Endothelial cell of umbilical vein (primary cell): ENCODE results near the gene ZNF585A. TPM values are rescaled to one million over a fixed set of nuclear protein-coding genes. Genes with fewer than 3 reads are reported as not detected.
"Not testable (repeated sequence)": the region's sequence is repeated elsewhere in the genome, so short reads cannot be mapped to it uniquely, and the experiment has no call there.

Experiments used
- BruUV-seq: library from RNA; stranded (reverse); fragments of 400-500 nt; replicated peaks from 2 replicates; lab custom pipeline; 2021; lab: Mats Ljungman, UMichigan
- CTCF ChIA-PET: fragments of 300-600, 350-600 bp; sonication (Branson Sonifier 250); formaldehyde crosslinking; loops from one replicate; lab custom pipeline; 2021; ENCODE audit warnings: antibody characterized with exemption, inconsistent platforms; lab: Charles Lee
- POLR2A ChIA-PET: fragments of 300-600, 350-600 bp; sonication (Branson Sonifier 250); formaldehyde crosslinking; loops from one replicate; lab custom pipeline; 2021; ENCODE audit warnings: antibody characterized with exemption, inconsistent platforms; lab: Charles Lee
- DNase-seq: peaks from one replicate; pipeline ENCODE4 v3.0.0-alpha.2; 2011; ENCODE audit warnings: low read depth, low spot score
- FAIRE-seq: peaks from 2 replicates; lab custom pipeline; 2011; peaks lifted over from hg19 to GRCh38; lab: Jason Lieb, UNC
- H2AFZ ChIP-seq: 2 replicates; pipeline ENCODE4 v1.6.0; 2012; ENCODE audit warnings: low read depth, low read length, control low read depth, inconsistent platforms
- H3K27ac ChIP-seq: 2 replicates; pipeline ENCODE4 v1.5.1; 2011; ENCODE audit warnings: low read depth, mild to moderate bottlenecking, control low read depth, low read length, moderate library complexity; ENCODE audit not compliant: insufficient read depth
- H3K27me3 ChIP-seq, 2 experiments: 2 replicates each; pipeline versions ENCODE4 v1.6.0 to v1.6.1; 2011; ENCODE audit warnings: low read length in 2 of 2, mixed read lengths in 1 of 2; ENCODE audit not compliant: control insufficient read depth in 2 of 2, insufficient read depth in 2 of 2
- H3K36me3 ChIP-seq, 2 experiments: 2 replicates in 1 of 2; 3 replicates in 1 of 2; pipeline ENCODE4 v1.5.1; 2011; ENCODE audit warnings: low read length in 2 of 2, mild to moderate bottlenecking in 1 of 2, moderate library complexity in 1 of 2; ENCODE audit not compliant: control insufficient read depth in 2 of 2, insufficient read depth in 2 of 2; ENCODE audit errors: extremely low read depth in 1 of 2
- H3K4me1 ChIP-seq: 3 replicates; pipeline ENCODE4 v1.5.1; 2011; ENCODE audit warnings: mild to moderate bottlenecking, low read length; ENCODE audit not compliant: control insufficient read depth, insufficient read depth; ENCODE audit errors: extremely low read depth
- H3K4me2 ChIP-seq: 2 replicates; pipeline ENCODE4 v1.6.1; 2011; ENCODE audit warnings: low read length, control low read depth, mixed read lengths; ENCODE audit not compliant: insufficient read depth
- H3K4me3 ChIP-seq, 3 experiments: fragments of 200-600 bp in 1 of 3; sonication (generic), shearing (Covaris generic) in 1 of 3; replicated peaks in 1 of 3; 2 replicates each; pipeline ENCODE4 v1.5.1; 2011 to 2016; ENCODE audit warnings: control low read depth in 3 of 3, low read length in 3 of 3, mild to moderate bottlenecking in 2 of 3, inconsistent platforms in 1 of 3, low read depth in 1 of 3, moderate library complexity in 1 of 3; ENCODE audit not compliant: insufficient read depth in 1 of 3
- H3K79me2 ChIP-seq: 2 replicates; pipeline ENCODE4 v1.6.0; 2012; ENCODE audit warnings: low read length, inconsistent platforms; ENCODE audit not compliant: control insufficient read depth, insufficient read depth
- H3K9ac ChIP-seq: replicated peaks from 2 replicates; pipeline ENCODE3; 2011; ENCODE audit warnings: low read length, control low read depth; ENCODE audit not compliant: insufficient read depth; ENCODE audit errors: extremely low read depth
- H3K9me1 ChIP-seq: replicated peaks from 3 replicates; pipeline ENCODE4 v1.6.0; 2011; ENCODE audit warnings: mild to moderate bottlenecking, low read length; ENCODE audit not compliant: control insufficient read depth, insufficient read depth; ENCODE audit errors: extremely low read depth
- H3K9me3 ChIP-seq: replicated peaks from 2 replicates; pipeline ENCODE4 v1.5.1; 2012; ENCODE audit warnings: low read length, inconsistent platforms; ENCODE audit not compliant: control insufficient read depth, insufficient read depth
- H4K20me1 ChIP-seq: replicated peaks from 2 replicates; pipeline ENCODE3; 2011; ENCODE audit warnings: mild to moderate bottlenecking, low read length; ENCODE audit not compliant: control insufficient read depth, insufficient read depth; ENCODE audit errors: extremely low read depth
- EZH2 ChIP-seq: IDR thresholded peaks from 2 replicates; pipeline ENCODE4 v1.6.1; 2012; ENCODE audit warnings: borderline replicate concordance, low read depth, mild to moderate bottlenecking, moderate library complexity, low read length, inconsistent platforms; ENCODE audit not compliant: severe bottlenecking
- FOS ChIP-seq: IDR thresholded peaks from 2 replicates; pipeline ENCODE4 v1.6.1; 2011; ENCODE audit warnings: mild to moderate bottlenecking, low read length, moderate library complexity, borderline replicate concordance; ENCODE audit not compliant: insufficient read depth
- GATA2 ChIP-seq: IDR thresholded peaks from 2 replicates; pipeline ENCODE4 v1.7.0; 2011; ENCODE audit warnings: low read depth, mild to moderate bottlenecking, moderate library complexity, mixed read lengths, low read length; ENCODE audit not compliant: insufficient read length, insufficient read depth
- JUN ChIP-seq: IDR thresholded peaks from 2 replicates; pipeline ENCODE4 v1.6.1; 2011; ENCODE audit warnings: borderline replicate concordance, low read depth; ENCODE audit not compliant: insufficient read length, insufficient read depth
- MYC ChIP-seq: IDR thresholded peaks from one replicate; pipeline ENCODE4 v1.6.1; 2011; ENCODE audit warnings: mild to moderate bottlenecking, low read depth, low read length
- POLR2A ChIP-seq: IDR thresholded peaks from 2 replicates; pipeline ENCODE4 v1.6.1; 2012; ENCODE audit warnings: low read depth, mild to moderate bottlenecking, control low read depth, low read length
- POLR2AphosphoS5 ChIP-seq: IDR thresholded peaks from 2 replicates; pipeline ENCODE4 v1.6.1; 2012; ENCODE audit warnings: low read depth, mild to moderate bottlenecking, control low read depth, low read length, moderate library complexity; ENCODE audit not compliant: insufficient read depth
- dilution Hi-C: fragments of 300-500 bp; cut with MboI; formaldehyde crosslinking; loops from one replicate; pipeline ENCODE4 v1.15.0; 2019; ENCODE audit warnings: low sequenced_read_pairs; ENCODE audit not compliant: extremely low pct_ligation_motif_present
- intact Hi-C: fragments of 100-400 bp; cut with micrococcal nuclease; formaldehyde crosslinking; loops from one replicate; pipeline ENCODE4 v1.10.0; 2022
- polyA plus RNA-seq, 4 experiments: library from polyadenylated mRNA; depleted of rRNA in 3 of 4; stranded (reverse) in 3 of 4; unstranded in 1 of 4; fragments of >200 nt; gene quantifications; 2 replicates each; pipeline versions ENCODE4 v1.2.1 to v1.2.3, GENCODE V29; 2011 to 2012; ENCODE audit warnings: missing spikeins in 1 of 4
- total RNA-seq: library from RNA; stranded (reverse); gene quantifications from 2 replicates; pipeline ENCODE4 v1.2.3, GENCODE V29; 2021
- TF ChIP-seq, protein P1 (sequence below): IDR thresholded peaks from 2 replicates; pipeline ENCODE4 v1.6.1; 2011; ENCODE audit not compliant: insufficient read depth, insufficient read length
- TF ChIP-seq, protein P2 (sequence below), 2 donors: IDR thresholded peaks; 1 replicate in 1 of 2; 2 replicates in 1 of 2; pipeline ENCODE4 v1.5.1; 2011; ENCODE audit warnings: low read length in 2 of 2, mild to moderate bottlenecking in 2 of 2, moderate library complexity in 2 of 2, control low read depth in 1 of 2, inconsistent platforms in 1 of 2, low read depth in 1 of 2; ENCODE audit not compliant: insufficient read depth in 1 of 2; ENCODE audit errors: extremely low read depth in 1 of 2

The ZNF585A gene
- total and polyA plus RNA-seq, 2 donors (not counting 3 experiments of a cell fraction or from before 2014, with no cell fraction given): 4.7 to 6.0 TPM

- FAIRE-seq: not testable (repeated sequence)
Measured at GRCh38 chr19:37186071-37186470, 13.6 kb upstream of the ZNF585A start.

GRCh38 chr19:37165635-37166034, 6.9 kb downstream of the ZNF585A start:
- no peaks in the 10 kb centered on the region for H3K79me2 ChIP-seq
- H3K9ac ChIP-seq: no peak overlapping the region
- H3K36me3 ChIP-seq: no peaks in the 10 kb centered on the region
- no peak overlapping the region for H2AFZ ChIP-seq
- H3K27ac ChIP-seq: no peak overlapping the region
- no peak for FAIRE-seq
- no peak for DNase-seq
- no peaks in the 10 kb centered on the region for H3K4me1 ChIP-seq
- no peak overlapping the region for H3K4me2 ChIP-seq
- H3K4me3 ChIP-seq: no peak overlapping the region
- POLR2A ChIA-PET: no interaction called here
- no peaks in the 10 kb centered on the region for H3K9me1 ChIP-seq
- TF ChIP-seq, protein P1, sequence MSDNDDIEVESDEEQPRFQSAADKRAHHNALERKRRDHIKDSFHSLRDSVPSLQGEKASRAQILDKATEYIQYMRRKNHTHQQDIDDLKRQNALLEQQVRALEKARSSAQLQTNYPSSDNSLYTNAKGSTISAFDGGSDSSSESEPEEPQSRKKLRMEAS: no peak
- TF ChIP-seq EZH2 (no peak), GATA2 (no peak), POLR2A (no peak), POLR2AphosphoS5 (no peak), FOS (no peak), MYC (no peak), JUN (no peak)
- TF ChIP-seq, protein P2, sequence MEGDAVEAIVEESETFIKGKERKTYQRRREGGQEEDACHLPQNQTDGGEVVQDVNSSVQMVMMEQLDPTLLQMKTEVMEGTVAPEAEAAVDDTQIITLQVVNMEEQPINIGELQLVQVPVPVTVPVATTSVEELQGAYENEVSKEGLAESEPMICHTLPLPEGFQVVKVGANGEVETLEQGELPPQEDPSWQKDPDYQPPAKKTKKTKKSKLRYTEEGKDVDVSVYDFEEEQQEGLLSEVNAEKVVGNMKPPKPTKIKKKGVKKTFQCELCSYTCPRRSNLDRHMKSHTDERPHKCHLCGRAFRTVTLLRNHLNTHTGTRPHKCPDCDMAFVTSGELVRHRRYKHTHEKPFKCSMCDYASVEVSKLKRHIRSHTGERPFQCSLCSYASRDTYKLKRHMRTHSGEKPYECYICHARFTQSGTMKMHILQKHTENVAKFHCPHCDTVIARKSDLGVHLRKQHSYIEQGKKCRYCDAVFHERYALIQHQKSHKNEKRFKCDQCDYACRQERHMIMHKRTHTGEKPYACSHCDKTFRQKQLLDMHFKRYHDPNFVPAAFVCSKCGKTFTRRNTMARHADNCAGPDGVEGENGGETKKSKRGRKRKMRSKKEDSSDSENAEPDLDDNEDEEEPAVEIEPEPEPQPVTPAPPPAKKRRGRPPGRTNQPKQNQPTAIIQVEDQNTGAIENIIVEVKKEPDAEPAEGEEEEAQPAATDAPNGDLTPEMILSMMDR (IDR thresholded peaks at IDR 0.05; ENCODE audit: extremely low read depth in 1 of 2, insufficient read depth in 1 of 2, low read depth in 1 of 2, low read length in 2 of 2): no peak
- CTCF ChIA-PET: no interaction called here
- dilution Hi-C loops (no loop called here), intact Hi-C loops (no loop called here)
- H3K27me3 ChIP-seq: no peaks in the 10 kb centered on the region
- H3K9me3 ChIP-seq: no peaks in the 10 kb centered on the region
- BruUV-seq: no TSS peak
- H4K20me1 ChIP-seq: no peaks in the 10 kb centered on the region

More at GRCh38 chr19:37186071-37186470, 13.6 kb upstream of the ZNF585A start:
- H2AFZ ChIP-seq, H3K36me3 ChIP-seq, H3K4me1 ChIP-seq, H3K4me2 ChIP-seq, H3K27ac ChIP-seq, DNase-seq, H3K9me3 ChIP-seq, POLR2A ChIA-PET, H3K9ac ChIP-seq, H3K79me2 ChIP-seq, H3K27me3 ChIP-seq, BruUV-seq, CTCF ChIA-PET, intact Hi-C loops, dilution Hi-C loops, H3K4me3 ChIP-seq, H3K9me1 ChIP-seq, H4K20me1 ChIP-seq: not testable (repeated sequence)
